ENCODE measurements around the gene CPNE6.
"Not testable (repeated sequence)": the region's sequence is repeated elsewhere in the genome, so short reads cannot be mapped to it uniquely, and the experiment has no call there.

DNA sequence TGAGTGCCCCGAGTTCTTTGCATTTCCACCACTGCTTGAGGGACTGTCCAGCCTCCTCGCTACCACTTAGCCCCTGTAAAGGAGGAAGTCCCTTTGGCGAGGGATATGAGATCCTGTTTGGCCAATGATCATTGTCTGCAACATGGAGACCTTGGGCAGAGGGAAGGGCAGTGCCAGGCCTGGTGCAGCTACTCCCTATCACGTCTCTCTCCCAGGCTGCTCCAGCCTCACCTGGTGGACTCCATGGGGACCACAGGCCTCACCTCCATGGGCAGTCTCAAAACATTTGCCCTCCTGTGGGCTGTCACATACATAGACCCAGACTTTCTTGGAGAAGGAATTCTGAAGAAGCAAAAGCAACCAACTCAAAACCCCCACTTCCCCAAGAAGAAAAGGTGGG, 35.6 kb upstream of the CPNE6 start:
- TF ChIP-seq, protein P1, sequence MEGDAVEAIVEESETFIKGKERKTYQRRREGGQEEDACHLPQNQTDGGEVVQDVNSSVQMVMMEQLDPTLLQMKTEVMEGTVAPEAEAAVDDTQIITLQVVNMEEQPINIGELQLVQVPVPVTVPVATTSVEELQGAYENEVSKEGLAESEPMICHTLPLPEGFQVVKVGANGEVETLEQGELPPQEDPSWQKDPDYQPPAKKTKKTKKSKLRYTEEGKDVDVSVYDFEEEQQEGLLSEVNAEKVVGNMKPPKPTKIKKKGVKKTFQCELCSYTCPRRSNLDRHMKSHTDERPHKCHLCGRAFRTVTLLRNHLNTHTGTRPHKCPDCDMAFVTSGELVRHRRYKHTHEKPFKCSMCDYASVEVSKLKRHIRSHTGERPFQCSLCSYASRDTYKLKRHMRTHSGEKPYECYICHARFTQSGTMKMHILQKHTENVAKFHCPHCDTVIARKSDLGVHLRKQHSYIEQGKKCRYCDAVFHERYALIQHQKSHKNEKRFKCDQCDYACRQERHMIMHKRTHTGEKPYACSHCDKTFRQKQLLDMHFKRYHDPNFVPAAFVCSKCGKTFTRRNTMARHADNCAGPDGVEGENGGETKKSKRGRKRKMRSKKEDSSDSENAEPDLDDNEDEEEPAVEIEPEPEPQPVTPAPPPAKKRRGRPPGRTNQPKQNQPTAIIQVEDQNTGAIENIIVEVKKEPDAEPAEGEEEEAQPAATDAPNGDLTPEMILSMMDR (conservative IDR thresholded peaks at IDR 0.05; ENCODE audit: low read length) = not testable (repeated sequence)
- not testable (repeated sequence) for TF ChIP-seq EZH2phosphoT487 (IDR thresholded peaks at IDR 0.05; ENCODE audit: borderline replicate concordance, low read depth, low read length)

All from OCI-LY7 (cell line).